Stomach (tissue), 4 donors: ENCODE measurements around the gene TMEM225B.

Source experiments
- EP300 ChIP-seq: sonication (generic); formaldehyde crosslinking; IDR thresholded peaks from one replicate; pipeline ENCODE4 v1.6.1; 2017; ENCODE audit warnings: antibody characterized with exemption
- POLR2A ChIP-seq, 4 donors: fragments of 450-650 bp; IDR thresholded peaks; one replicate each; pipeline ENCODE4 v1.6.1; 2016; ENCODE audit warnings: antibody characterized with exemption in 4 of 4, control low read depth in 2 of 4, mild to moderate bottlenecking in 1 of 4, moderate library complexity in 1 of 4
- POLR2AphosphoS5 ChIP-seq, 3 donors: sonication (generic); formaldehyde crosslinking; IDR thresholded peaks; one replicate each; pipeline ENCODE4 v1.6.1; 2016; ENCODE audit warnings: antibody characterized with exemption in 3 of 3
- TF ChIP-seq, protein P1 (sequence below), 7 experiments: fragments of 450-650 bp in 4 of 7; fragments of 200-600 bp in 3 of 7; sonication (generic) in 3 of 7; IDR thresholded peaks; one replicate each; pipeline ENCODE4 v1.5.1; 2016 to 2019; ENCODE audit warnings: antibody characterized with exemption in 7 of 7, control low read depth in 2 of 7, mild to moderate bottlenecking in 1 of 7

DNA sequence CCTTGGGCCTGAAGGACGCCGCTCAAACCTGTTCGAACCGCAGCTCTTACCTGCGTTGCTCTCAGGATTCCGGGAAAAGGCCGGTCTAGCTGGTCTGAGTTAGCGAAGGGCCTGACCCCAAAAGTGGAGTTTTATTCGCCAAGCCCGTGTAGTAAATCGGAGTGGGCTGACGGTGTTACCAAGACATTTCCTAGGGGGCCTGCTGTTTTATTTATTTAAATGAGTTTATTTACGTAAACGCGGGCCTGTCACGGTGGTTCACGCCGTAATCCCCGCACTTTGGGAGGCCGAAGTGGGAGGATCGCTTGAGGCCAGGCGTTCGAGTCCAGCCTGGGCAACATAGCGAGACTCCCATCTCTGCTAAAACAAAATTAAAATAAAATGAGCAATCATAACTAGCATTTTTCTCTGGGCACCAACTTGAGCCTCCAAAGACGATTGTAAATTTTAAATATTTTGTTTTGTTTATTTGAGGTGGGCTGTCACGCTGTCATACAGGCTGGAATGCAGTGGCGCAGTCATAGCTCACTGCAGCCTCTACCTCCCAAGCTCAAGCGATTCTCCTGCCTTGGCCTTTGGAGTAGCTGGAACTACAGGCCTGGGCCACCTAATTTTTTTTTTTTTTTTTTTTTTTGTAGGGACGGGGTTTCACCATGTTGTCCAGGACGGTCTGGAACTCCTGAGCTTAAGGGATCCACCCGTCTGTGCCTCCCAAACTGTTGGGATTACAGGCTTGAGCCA, 38.7 kb upstream of the TMEM225B start:
- TF ChIP-seq POLR2AphosphoS5 (IDR thresholded peaks at IDR 0.05) (no peak), POLR2A (IDR thresholded peaks at IDR 0.05) (no peak), EP300 (no peak)
- TF ChIP-seq, protein P1, sequence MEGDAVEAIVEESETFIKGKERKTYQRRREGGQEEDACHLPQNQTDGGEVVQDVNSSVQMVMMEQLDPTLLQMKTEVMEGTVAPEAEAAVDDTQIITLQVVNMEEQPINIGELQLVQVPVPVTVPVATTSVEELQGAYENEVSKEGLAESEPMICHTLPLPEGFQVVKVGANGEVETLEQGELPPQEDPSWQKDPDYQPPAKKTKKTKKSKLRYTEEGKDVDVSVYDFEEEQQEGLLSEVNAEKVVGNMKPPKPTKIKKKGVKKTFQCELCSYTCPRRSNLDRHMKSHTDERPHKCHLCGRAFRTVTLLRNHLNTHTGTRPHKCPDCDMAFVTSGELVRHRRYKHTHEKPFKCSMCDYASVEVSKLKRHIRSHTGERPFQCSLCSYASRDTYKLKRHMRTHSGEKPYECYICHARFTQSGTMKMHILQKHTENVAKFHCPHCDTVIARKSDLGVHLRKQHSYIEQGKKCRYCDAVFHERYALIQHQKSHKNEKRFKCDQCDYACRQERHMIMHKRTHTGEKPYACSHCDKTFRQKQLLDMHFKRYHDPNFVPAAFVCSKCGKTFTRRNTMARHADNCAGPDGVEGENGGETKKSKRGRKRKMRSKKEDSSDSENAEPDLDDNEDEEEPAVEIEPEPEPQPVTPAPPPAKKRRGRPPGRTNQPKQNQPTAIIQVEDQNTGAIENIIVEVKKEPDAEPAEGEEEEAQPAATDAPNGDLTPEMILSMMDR (IDR thresholded peaks at IDR 0.05): no peak
